ENCODE results near the gene ADAM19. TPM values are rescaled to one million over a fixed set of nuclear protein-coding genes. Genes with fewer than 3 reads are reported as not detected.
A peak's percentile ranks its signal among the peaks of the same experiment; 100 is the strongest.
"Not testable (repeated sequence)": the region's sequence is repeated elsewhere in the genome, so short reads cannot be mapped to it uniquely, and the experiment has no call there.

Gene ADAM19
- polyA plus RNA-seq, 1 donor from 2014 or later, result 9.9 TPM

DNA sequence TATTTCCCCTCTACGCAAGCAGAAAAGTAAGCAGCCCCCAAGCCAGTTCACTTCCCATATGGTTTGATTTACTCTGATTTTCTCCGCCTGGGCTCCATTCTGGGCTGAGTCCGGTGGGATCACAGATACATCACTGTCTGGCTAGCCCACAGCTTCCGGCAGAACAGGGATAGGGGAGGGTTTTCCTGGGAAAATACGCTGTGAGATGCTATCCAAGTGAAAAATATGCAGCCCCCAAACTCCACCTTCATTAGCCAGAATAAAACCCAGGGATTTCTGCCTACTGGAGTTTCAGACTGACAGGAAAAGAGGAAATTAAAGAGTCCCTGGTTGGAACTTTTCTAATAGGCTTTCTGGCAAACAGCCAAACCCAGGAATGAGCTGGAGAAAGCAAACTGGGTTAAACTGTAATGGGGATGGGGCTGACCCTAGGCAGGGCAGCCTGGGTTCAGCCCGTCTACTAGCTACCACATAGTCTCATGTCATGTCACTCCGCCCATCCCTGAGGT, 132.5 kb downstream of the ADAM19 start:
- H3K9ac ChIP-seq (ENCODE audit: low read length), result no peak overlapping the region
- no peaks in the 10 kb centered on the region for H3K9me3 ChIP-seq (ENCODE audit: low read length)
- no peaks in the 10 kb centered on the region for H3K36me3 ChIP-seq (ENCODE audit: insufficient read depth, low read length)
- H4K20me1 ChIP-seq (ENCODE audit: insufficient read depth), result no peaks in the 10 kb centered on the region
- no peak overlapping the region for H3K4me3 ChIP-seq (ENCODE audit: low read length)
- H3K79me2 ChIP-seq (replicated peaks; ENCODE audit: insufficient read depth, low read length), result no peaks in the 10 kb centered on the region
- no peaks in the 10 kb centered on the region for H3K9me2 ChIP-seq (ENCODE audit: insufficient read depth, low read length)
- H3F3A ChIP-seq (ENCODE audit: insufficient read depth, low read length, poor library complexity, severe bottlenecking), result no peaks in the 10 kb centered on the region
- H3K4me2 ChIP-seq (ENCODE audit: low read length), result no peak overlapping the region
- H3K27ac ChIP-seq (ENCODE audit: low read length), result peak overlapping the region; percentile 50
- TF ChIP-seq EP300 (conservative IDR thresholded peaks at IDR 0.05; ENCODE audit: poor library complexity, severe bottlenecking) (no peak), TAF1 (IDR thresholded peaks at IDR 0.05; ENCODE audit: low read depth) (no peak), SMC3 (conservative IDR thresholded peaks at IDR 0.05; ENCODE audit: poor library complexity) (no peak), POLR2AphosphoS5 (IDR thresholded peaks at IDR 0.05) (no peak), MXI1 (conservative IDR thresholded peaks at IDR 0.05; ENCODE audit: poor library complexity, severe bottlenecking) (no peak)
- TF ChIP-seq, protein P1, sequence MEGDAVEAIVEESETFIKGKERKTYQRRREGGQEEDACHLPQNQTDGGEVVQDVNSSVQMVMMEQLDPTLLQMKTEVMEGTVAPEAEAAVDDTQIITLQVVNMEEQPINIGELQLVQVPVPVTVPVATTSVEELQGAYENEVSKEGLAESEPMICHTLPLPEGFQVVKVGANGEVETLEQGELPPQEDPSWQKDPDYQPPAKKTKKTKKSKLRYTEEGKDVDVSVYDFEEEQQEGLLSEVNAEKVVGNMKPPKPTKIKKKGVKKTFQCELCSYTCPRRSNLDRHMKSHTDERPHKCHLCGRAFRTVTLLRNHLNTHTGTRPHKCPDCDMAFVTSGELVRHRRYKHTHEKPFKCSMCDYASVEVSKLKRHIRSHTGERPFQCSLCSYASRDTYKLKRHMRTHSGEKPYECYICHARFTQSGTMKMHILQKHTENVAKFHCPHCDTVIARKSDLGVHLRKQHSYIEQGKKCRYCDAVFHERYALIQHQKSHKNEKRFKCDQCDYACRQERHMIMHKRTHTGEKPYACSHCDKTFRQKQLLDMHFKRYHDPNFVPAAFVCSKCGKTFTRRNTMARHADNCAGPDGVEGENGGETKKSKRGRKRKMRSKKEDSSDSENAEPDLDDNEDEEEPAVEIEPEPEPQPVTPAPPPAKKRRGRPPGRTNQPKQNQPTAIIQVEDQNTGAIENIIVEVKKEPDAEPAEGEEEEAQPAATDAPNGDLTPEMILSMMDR (IDR thresholded peaks at IDR 0.05; ENCODE audit: poor library complexity, severe bottlenecking), result no peak
- no peak overlapping the region for H2AFZ ChIP-seq (ENCODE audit: low read depth, low read length)
- H3K27me3 ChIP-seq (ENCODE audit: insufficient read depth, low read depth, low read length), result no peaks in the 10 kb centered on the region

DNA sequence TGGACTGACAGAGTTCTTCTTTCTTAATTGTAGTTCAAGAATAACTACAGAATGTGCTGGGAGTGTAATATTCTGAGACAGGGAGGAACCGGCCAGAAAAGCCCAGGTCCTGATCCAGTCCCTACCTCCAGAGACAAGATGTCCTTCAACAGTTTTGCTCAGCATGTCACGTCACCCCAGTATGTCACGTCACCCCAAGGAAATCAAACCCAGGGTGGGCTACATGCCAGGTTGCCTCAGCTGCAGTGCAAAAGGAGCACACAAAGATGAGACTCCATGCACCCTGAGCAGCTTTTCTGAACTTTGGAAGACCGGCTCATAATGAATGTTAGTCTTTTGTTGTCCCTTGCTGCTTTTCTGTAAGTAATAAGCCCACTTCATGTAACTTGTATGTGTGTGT, 141.5 kb downstream of the ADAM19 start:
- H2AFZ ChIP-seq (ENCODE audit: low read depth, low read length), result no peak overlapping the region
- no peaks in the 10 kb centered on the region for H3K36me3 ChIP-seq (ENCODE audit: insufficient read depth, low read length)
- no peaks in the 10 kb centered on the region for H3K27me3 ChIP-seq (ENCODE audit: insufficient read depth, low read depth, low read length)
- no peaks in the 10 kb centered on the region for H3F3A ChIP-seq (ENCODE audit: insufficient read depth, low read length, poor library complexity, severe bottlenecking)
- no peaks in the 10 kb centered on the region for H3K9me2 ChIP-seq (ENCODE audit: insufficient read depth, low read length)
- no peak overlapping the region for H3K4me3 ChIP-seq (ENCODE audit: low read length)
- no peak for TF ChIP-seq POLR2AphosphoS5 (IDR thresholded peaks at IDR 0.05)
- no peak overlapping the region for H3K4me2 ChIP-seq (ENCODE audit: low read length)
- no peaks in the 10 kb centered on the region for H4K20me1 ChIP-seq (ENCODE audit: insufficient read depth)
- no peaks in the 10 kb centered on the region for H3K9me3 ChIP-seq (ENCODE audit: low read length)
- no peak overlapping the region for H3K9ac ChIP-seq (ENCODE audit: low read length)
- no peaks in the 10 kb centered on the region for H3K79me2 ChIP-seq (replicated peaks; ENCODE audit: insufficient read depth, low read length)
- no peak overlapping the region for H3K27ac ChIP-seq (ENCODE audit: low read length)

DNA sequence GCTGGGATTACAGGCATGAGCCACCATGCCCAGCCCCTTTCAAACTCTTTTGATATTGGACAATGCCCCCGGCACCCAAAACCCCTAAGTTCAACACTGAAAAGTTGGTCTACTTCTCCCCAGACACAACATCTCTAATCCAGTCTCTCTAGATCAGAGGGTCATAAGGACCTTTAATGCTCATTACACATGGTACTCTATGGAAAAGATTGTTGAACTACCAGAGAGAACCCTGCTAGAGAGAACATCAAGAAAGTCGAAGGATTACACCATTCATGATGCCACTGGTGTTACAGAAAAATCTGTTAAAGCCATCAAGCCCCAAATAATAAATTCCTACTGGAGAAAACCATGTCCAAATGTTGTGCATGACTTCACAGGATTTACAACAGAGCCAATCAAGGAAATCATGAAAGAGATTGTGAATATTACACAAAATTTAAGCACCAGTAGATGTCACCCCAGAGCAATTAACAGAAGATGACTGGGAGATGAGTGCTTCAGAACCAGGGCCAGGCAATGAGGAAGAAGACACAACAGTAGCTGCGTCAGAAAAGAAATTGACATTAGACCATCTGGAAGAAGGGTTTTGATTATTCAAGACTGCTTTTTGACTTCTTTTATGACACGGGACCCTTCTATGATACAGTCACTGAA, 143.9 kb downstream of the ADAM19 start:
- no peaks in the 10 kb centered on the region for H4K20me1 ChIP-seq (ENCODE audit: insufficient read depth)
- H3K9me2 ChIP-seq (ENCODE audit: insufficient read depth, low read length), result no peaks in the 10 kb centered on the region
- H3K4me3 ChIP-seq (ENCODE audit: low read length), result no peak overlapping the region
- no peaks in the 10 kb centered on the region for H3K27me3 ChIP-seq (ENCODE audit: insufficient read depth, low read depth, low read length)
- H2AFZ ChIP-seq (ENCODE audit: low read depth, low read length), result no peak overlapping the region
- no peaks in the 10 kb centered on the region for H3F3A ChIP-seq (ENCODE audit: insufficient read depth, low read length, poor library complexity, severe bottlenecking)
- H3K36me3 ChIP-seq (ENCODE audit: insufficient read depth, low read length), result no peaks in the 10 kb centered on the region
- H3K9me3 ChIP-seq (ENCODE audit: low read length), result no peaks in the 10 kb centered on the region
- H3K4me2 ChIP-seq (ENCODE audit: low read length), result no peak overlapping the region
- H3K27ac ChIP-seq (ENCODE audit: low read length), result no peak overlapping the region
- H3K79me2 ChIP-seq (replicated peaks; ENCODE audit: insufficient read depth, low read length), result no peaks in the 10 kb centered on the region
- TF ChIP-seq, protein P2, sequence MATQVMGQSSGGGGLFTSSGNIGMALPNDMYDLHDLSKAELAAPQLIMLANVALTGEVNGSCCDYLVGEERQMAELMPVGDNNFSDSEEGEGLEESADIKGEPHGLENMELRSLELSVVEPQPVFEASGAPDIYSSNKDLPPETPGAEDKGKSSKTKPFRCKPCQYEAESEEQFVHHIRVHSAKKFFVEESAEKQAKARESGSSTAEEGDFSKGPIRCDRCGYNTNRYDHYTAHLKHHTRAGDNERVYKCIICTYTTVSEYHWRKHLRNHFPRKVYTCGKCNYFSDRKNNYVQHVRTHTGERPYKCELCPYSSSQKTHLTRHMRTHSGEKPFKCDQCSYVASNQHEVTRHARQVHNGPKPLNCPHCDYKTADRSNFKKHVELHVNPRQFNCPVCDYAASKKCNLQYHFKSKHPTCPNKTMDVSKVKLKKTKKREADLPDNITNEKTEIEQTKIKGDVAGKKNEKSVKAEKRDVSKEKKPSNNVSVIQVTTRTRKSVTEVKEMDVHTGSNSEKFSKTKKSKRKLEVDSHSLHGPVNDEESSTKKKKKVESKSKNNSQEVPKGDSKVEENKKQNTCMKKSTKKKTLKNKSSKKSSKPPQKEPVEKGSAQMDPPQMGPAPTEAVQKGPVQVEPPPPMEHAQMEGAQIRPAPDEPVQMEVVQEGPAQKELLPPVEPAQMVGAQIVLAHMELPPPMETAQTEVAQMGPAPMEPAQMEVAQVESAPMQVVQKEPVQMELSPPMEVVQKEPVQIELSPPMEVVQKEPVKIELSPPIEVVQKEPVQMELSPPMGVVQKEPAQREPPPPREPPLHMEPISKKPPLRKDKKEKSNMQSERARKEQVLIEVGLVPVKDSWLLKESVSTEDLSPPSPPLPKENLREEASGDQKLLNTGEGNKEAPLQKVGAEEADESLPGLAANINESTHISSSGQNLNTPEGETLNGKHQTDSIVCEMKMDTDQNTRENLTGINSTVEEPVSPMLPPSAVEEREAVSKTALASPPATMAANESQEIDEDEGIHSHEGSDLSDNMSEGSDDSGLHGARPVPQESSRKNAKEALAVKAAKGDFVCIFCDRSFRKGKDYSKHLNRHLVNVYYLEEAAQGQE (IDR thresholded peaks at IDR 0.05; ENCODE audit: borderline replicate concordance), result no peak
- TF ChIP-seq SMC3 (conservative IDR thresholded peaks at IDR 0.05; ENCODE audit: poor library complexity), result peak; percentile 60
- no peak for TF ChIP-seq EZH2 (IDR thresholded peaks at IDR 0.05; ENCODE audit: borderline replicate concordance, insufficient read depth, low read length, poor library complexity, severe bottlenecking)
- no peak for TF ChIP-seq POLR2AphosphoS5 (IDR thresholded peaks at IDR 0.05)
- no peak for TF ChIP-seq EP300 (conservative IDR thresholded peaks at IDR 0.05; ENCODE audit: poor library complexity, severe bottlenecking)
- TF ChIP-seq RAD21 (conservative IDR thresholded peaks at IDR 0.05), result peak; percentile 56
- TF ChIP-seq TAF1 (IDR thresholded peaks at IDR 0.05; ENCODE audit: low read depth), result no peak
- TF ChIP-seq MXI1 (conservative IDR thresholded peaks at IDR 0.05; ENCODE audit: poor library complexity, severe bottlenecking), result no peak
- TF ChIP-seq, protein P1 (IDR thresholded peaks at IDR 0.05; ENCODE audit: poor library complexity, severe bottlenecking), result peak; percentile 62
- no peak overlapping the region for H3K9ac ChIP-seq (ENCODE audit: low read length)

DNA sequence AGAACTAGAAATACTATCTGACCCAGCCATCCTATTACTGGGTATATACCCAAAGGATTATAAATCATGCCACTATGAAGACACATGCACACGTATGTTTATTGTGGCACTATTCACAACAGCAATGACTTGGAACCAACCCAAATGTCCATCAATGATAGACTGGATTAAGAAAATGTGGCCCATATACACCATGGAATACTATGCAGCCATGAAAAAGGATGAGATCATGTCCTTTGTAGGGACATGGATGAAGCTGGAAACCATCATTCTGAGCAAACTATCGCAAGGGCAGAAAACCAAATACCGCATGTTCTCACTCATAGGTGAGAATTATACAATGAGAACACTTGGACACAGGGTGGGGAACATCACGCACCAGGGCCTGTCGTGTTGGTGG, 145.7 kb downstream of the ADAM19 start:
- not testable (repeated sequence) for H3K27me3 ChIP-seq (ENCODE audit: insufficient read depth, low read depth, low read length); H3K4me3 ChIP-seq (ENCODE audit: low read length); H3F3A ChIP-seq (ENCODE audit: insufficient read depth, low read length, poor library complexity, severe bottlenecking); H4K20me1 ChIP-seq (ENCODE audit: insufficient read depth); H3K4me2 ChIP-seq (ENCODE audit: low read length); H3K9ac ChIP-seq (ENCODE audit: low read length); H3K36me3 ChIP-seq (ENCODE audit: insufficient read depth, low read length); H3K79me2 ChIP-seq (replicated peaks; ENCODE audit: insufficient read depth, low read length); H3K27ac ChIP-seq (ENCODE audit: low read length); H2AFZ ChIP-seq (ENCODE audit: low read depth, low read length); H3K9me2 ChIP-seq (ENCODE audit: insufficient read depth, low read length); H3K9me3 ChIP-seq (ENCODE audit: low read length)
